HepG2 (cell line): ENCODE data around the gene EEF1A2. TPM values are rescaled to one million over a fixed set of nuclear protein-coding genes. Genes with fewer than 3 reads are reported as not detected.

ENCODE experiments used
- BCL6 ChIP-seq: IDR thresholded peaks from 2 replicates; pipeline ENCODE4 v1.6.1; 2016; ENCODE audit warnings: missing genetic modification reagents, missing compliant biosample characterization
- CBX2 ChIP-seq, 2 experiments: fragments of 200-600 bp in 1 of 2; sonication (generic); formaldehyde crosslinking in 1 of 2; IDR thresholded peaks; 2 replicates each; pipeline versions ENCODE4 v1.7.0 to v1.8.1; 2018 to 2022; ENCODE audit warnings: low read depth in 2 of 2, low read length in 1 of 2, mild to moderate bottlenecking in 1 of 2, missing genetic modification reagents in 1 of 2
- CREB1 ChIP-seq, 2 experiments: fragments of 450-650 bp in 1 of 2; IDR thresholded peaks; 2 replicates each; pipeline ENCODE4 v1.6.1; 2016 to 2017; ENCODE audit warnings: control low read depth in 1 of 2, mild to moderate bottlenecking in 1 of 2, missing compliant biosample characterization in 1 of 2, missing genetic modification characterization in 1 of 2
- EED ChIP-seq: sonication (generic); formaldehyde crosslinking; IDR thresholded peaks from 2 replicates; pipeline ENCODE4 v1.5.0; 2020; ENCODE audit warnings: mild to moderate bottlenecking, missing genetic modification reagents
- PITX1 ChIP-seq: sonication (generic); formaldehyde crosslinking; IDR thresholded peaks from 2 replicates; pipeline ENCODE4 v1.5.1; 2020; ENCODE audit warnings: mild to moderate bottlenecking, missing genetic modification reagents
- SNAPC2 ChIP-seq: sonication (generic); formaldehyde crosslinking; IDR thresholded peaks from 2 replicates; pipeline ENCODE4 v1.8.1; 2022; ENCODE audit warnings: mild to moderate bottlenecking, missing genetic modification reagents
- USF2 ChIP-seq, 2 experiments: sonication (generic) in 1 of 2; formaldehyde crosslinking in 1 of 2; IDR thresholded peaks; 2 replicates each; pipeline versions ENCODE4 v1.5.1 to v1.6.1; 2011 to 2020; ENCODE audit warnings: borderline replicate concordance in 1 of 2, low read depth in 1 of 2, low read length in 1 of 2, mild to moderate bottlenecking in 1 of 2, missing genetic modification reagents in 1 of 2, moderate library complexity in 1 of 2
- WIZ ChIP-seq: sonication (generic); formaldehyde crosslinking; IDR thresholded peaks from 2 replicates; pipeline ENCODE4 v1.5.1; 2020; ENCODE audit warnings: mild to moderate bottlenecking, missing genetic modification reagents
- ZFP36L1 ChIP-seq: sonication (generic); formaldehyde crosslinking; IDR thresholded peaks from 2 replicates; pipeline ENCODE4 v1.8.0; 2022; ENCODE audit warnings: mild to moderate bottlenecking, missing genetic modification reagents, moderate library complexity
- ZNF124 ChIP-seq: sonication (generic); formaldehyde crosslinking; IDR thresholded peaks from 2 replicates; pipeline ENCODE4 v1.4.0; 2020; ENCODE audit warnings: missing genetic modification reagents
- ZNF280B ChIP-seq: sonication (generic); formaldehyde crosslinking; IDR thresholded peaks from 2 replicates; pipeline ENCODE4 v1.5.0; 2020; ENCODE audit warnings: missing genetic modification reagents, mild to moderate bottlenecking, borderline replicate concordance
- ZNF746 ChIP-seq: sonication (generic); formaldehyde crosslinking; IDR thresholded peaks from 2 replicates; pipeline ENCODE4 v1.8.0; 2022; ENCODE audit warnings: mild to moderate bottlenecking, missing genetic modification reagents
- polyA plus RNA-seq, 8 experiments: library from polyadenylated mRNA; depleted of rRNA in 3 of 8; stranded (reverse) in 7 of 8; unstranded in 1 of 8; fragments of >200 nt; fragmentation: Illumina TruSeq in 4 of 8; extraction: Trizol in 4 of 8; gene quantifications; 2 replicates each; pipeline versions ENCODE4 v1.2.1 to v1.2.3, GENCODE V29; 2011 to 2016; ENCODE audit warnings: low read depth in 4 of 8, missing spikeins in 1 of 8, mixed read lengths in 1 of 8; ENCODE audit not compliant: insufficient read depth in 1 of 8
- total RNA-seq, 5 experiments: library from RNA; depleted of rRNA; stranded (reverse); fragments of >200 nt; fragmentation: Illumina TruSeq; extraction: Trizol; gene quantifications; 2 replicates each; pipeline ENCODE4 v1.2.3, GENCODE V29; 2016; ENCODE audit warnings: low read depth in 1 of 5
- TF ChIP-seq, protein P1 (sequence below): IDR thresholded peaks from 2 replicates; pipeline ENCODE4 v1.6.1; 2016; ENCODE audit warnings: control low read depth
- TF ChIP-seq, protein P2 (sequence below): IDR thresholded peaks from 2 replicates; pipeline ENCODE4 v1.6.1; 2016; ENCODE audit warnings: low read depth, missing genetic modification reagents, missing compliant biosample characterization
- TF ChIP-seq, protein P3 (sequence below): sonication (generic); formaldehyde crosslinking; IDR thresholded peaks from 2 replicates; pipeline ENCODE4 v1.9.0; 2021; ENCODE audit warnings: missing genetic modification reagents, borderline replicate concordance

Gene EEF1A2
- total and polyA plus RNA-seq, 2 of the 13 experiments (the other 11 are each of a cell fraction or from before 2014, with no cell fraction given): 0.44 to 0.87 TPM

DNA sequence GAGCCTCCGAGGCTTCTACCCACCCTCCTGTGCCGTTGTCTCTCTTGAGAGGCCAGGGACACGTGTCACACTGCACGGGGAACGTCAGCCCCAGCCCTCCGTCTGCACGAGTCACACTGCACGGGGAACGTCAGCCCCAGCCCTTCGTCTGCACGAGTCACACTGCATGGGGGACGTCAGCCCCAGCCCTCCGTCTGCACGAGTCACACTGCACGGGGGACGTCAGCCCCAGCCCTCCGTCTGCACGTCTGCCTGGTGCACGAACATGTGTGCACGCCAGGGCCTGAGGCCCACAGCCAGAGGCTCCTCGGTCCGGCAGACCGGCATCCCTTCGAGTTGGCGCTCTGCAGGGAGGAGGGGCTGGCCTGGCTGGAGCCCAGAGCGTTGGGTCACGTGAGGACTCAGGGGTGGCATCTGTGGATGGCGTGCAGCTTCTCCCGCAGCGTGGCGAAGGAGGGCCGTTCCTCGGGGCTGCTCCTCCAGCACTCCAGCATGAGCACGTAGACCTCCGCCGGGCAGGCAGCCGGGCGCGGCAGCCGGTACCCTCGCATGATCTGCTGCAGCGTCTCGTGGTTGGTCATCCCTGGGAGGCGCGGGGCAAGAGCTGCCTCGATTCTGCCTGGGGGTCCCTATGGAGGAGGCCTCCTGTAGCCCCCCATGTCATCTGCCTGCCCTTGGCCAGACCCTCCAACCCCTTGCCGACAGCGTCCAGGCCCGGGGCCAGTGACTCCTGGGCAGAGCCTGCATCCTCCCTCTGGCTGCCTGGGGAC is 41.7 kb upstream of the EEF1A2 start (continued):
- TF ChIP-seq PITX1 (CRISPR knock-in tag) (no peak), BCL6 (no peak), CBX2 (IDR thresholded peaks at IDR 0.05; ENCODE audit: low read depth, low read length) (no peak), CBX2 (CRISPR knock-in tag; IDR thresholded peaks at IDR 0.05; ENCODE audit: low read depth) (peak; percentile 47; the same call in 1 of the 2 replicates), SNAPC2 (no peak), USF2 (IDR thresholded peaks at IDR 0.05; ENCODE audit: low read depth, low read length) (peak; percentile 38; the same call in 1 of the 2 replicates), USF2 (CRISPR knock-in tag; IDR thresholded peaks at IDR 0.05; ENCODE audit: borderline replicate concordance) (peak; percentile 56; the same call in 1 of the 2 replicates), ZNF124 (CRISPR knock-in tag) (no peak), ZNF746 (no peak), ZNF280B (CRISPR knock-in tag) (no peak), EED (CRISPR knock-in tag) (no peak), ZFP36L1 (CRISPR knock-in tag) (no peak), CREB1 (IDR thresholded peaks at IDR 0.05) (peak; percentile 47), CREB1 (CRISPR knock-in tag; IDR thresholded peaks at IDR 0.05) (no peak), WIZ (0 out of 2 replicates have a peak, but pooled peaks have one; percentile 32)
- TF ChIP-seq, protein P1, sequence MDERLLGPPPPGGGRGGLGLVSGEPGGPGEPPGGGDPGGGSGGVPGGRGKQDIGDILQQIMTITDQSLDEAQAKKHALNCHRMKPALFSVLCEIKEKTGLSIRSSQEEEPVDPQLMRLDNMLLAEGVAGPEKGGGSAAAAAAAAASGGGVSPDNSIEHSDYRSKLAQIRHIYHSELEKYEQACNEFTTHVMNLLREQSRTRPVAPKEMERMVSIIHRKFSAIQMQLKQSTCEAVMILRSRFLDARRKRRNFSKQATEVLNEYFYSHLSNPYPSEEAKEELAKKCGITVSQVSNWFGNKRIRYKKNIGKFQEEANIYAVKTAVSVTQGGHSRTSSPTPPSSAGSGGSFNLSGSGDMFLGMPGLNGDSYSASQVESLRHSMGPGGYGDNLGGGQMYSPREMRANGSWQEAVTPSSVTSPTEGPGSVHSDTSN (CRISPR knock-in tag): no peak
- TF ChIP-seq, protein P2, sequence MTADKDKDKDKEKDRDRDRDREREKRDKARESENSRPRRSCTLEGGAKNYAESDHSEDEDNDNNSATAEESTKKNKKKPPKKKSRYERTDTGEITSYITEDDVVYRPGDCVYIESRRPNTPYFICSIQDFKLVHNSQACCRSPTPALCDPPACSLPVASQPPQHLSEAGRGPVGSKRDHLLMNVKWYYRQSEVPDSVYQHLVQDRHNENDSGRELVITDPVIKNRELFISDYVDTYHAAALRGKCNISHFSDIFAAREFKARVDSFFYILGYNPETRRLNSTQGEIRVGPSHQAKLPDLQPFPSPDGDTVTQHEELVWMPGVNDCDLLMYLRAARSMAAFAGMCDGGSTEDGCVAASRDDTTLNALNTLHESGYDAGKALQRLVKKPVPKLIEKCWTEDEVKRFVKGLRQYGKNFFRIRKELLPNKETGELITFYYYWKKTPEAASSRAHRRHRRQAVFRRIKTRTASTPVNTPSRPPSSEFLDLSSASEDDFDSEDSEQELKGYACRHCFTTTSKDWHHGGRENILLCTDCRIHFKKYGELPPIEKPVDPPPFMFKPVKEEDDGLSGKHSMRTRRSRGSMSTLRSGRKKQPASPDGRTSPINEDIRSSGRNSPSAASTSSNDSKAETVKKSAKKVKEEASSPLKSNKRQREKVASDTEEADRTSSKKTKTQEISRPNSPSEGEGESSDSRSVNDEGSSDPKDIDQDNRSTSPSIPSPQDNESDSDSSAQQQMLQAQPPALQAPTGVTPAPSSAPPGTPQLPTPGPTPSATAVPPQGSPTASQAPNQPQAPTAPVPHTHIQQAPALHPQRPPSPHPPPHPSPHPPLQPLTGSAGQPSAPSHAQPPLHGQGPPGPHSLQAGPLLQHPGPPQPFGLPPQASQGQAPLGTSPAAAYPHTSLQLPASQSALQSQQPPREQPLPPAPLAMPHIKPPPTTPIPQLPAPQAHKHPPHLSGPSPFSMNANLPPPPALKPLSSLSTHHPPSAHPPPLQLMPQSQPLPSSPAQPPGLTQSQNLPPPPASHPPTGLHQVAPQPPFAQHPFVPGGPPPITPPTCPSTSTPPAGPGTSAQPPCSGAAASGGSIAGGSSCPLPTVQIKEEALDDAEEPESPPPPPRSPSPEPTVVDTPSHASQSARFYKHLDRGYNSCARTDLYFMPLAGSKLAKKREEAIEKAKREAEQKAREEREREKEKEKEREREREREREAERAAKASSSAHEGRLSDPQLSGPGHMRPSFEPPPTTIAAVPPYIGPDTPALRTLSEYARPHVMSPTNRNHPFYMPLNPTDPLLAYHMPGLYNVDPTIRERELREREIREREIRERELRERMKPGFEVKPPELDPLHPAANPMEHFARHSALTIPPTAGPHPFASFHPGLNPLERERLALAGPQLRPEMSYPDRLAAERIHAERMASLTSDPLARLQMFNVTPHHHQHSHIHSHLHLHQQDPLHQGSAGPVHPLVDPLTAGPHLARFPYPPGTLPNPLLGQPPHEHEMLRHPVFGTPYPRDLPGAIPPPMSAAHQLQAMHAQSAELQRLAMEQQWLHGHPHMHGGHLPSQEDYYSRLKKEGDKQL: no peak
- TF ChIP-seq, protein P3, sequence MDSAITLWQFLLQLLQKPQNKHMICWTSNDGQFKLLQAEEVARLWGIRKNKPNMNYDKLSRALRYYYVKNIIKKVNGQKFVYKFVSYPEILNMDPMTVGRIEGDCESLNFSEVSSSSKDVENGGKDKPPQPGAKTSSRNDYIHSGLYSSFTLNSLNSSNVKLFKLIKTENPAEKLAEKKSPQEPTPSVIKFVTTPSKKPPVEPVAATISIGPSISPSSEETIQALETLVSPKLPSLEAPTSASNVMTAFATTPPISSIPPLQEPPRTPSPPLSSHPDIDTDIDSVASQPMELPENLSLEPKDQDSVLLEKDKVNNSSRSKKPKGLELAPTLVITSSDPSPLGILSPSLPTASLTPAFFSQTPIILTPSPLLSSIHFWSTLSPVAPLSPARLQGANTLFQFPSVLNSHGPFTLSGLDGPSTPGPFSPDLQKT (CRISPR knock-in tag): no peak
